Measurements from ENCODE around the gene KRTAP10-10. TPM values are rescaled to one million over a fixed set of nuclear protein-coding genes. Genes with fewer than 3 reads are reported as not detected.

KRTAP10-10 gene
- total RNA-seq, 1 experiment from 2014 or later = not detected

- no peaks in the 10 kb centered on the region for H3K27me3 ChIP-seq (ENCODE audit: control insufficient read depth, insufficient read depth, low read length)
- no peaks in the 10 kb centered on the region for H3K36me3 ChIP-seq (replicated peaks; ENCODE audit: control insufficient read depth, insufficient read depth, low read length)
- H3K4me3 ChIP-seq (ENCODE audit: insufficient read depth, low read depth, low read length) = no peak overlapping the region
- peak; percentile 57 for DNase-seq
Observed at GRCh38 chr21:44647222-44647552, 10.0 kb downstream of the KRTAP10-10 start.

- peak; percentile 61 for DNase-seq
- Histone ChIP-seq H3K36me3 (replicated peaks; ENCODE audit: control insufficient read depth, insufficient read depth, low read length) (no peaks in the 10 kb centered on the region), H3K27me3 (ENCODE audit: control insufficient read depth, insufficient read depth, low read length) (no peaks in the 10 kb centered on the region), H3K4me3 (ENCODE audit: insufficient read depth, low read depth, low read length) (no peak overlapping the region)
Observed at GRCh38 chr21:44648557-44649311, 11.6 kb downstream of the KRTAP10-10 start.

GRCh38 chr21:44649521-44650100, 12.5 kb downstream of the KRTAP10-10 start:
- DNase-seq = no peak
- no peaks in the 10 kb centered on the region for H3K36me3 ChIP-seq (replicated peaks; ENCODE audit: control insufficient read depth, insufficient read depth, low read length)
- no peaks in the 10 kb centered on the region for H3K27me3 ChIP-seq (ENCODE audit: control insufficient read depth, insufficient read depth, low read length)
- H3K4me3 ChIP-seq (ENCODE audit: insufficient read depth, low read depth, low read length) = no peak overlapping the region

- no peak for DNase-seq
- Histone ChIP-seq H3K4me3 (ENCODE audit: insufficient read depth, low read depth, low read length) (no peak overlapping the region), H3K36me3 (replicated peaks; ENCODE audit: control insufficient read depth, insufficient read depth, low read length) (no peaks in the 10 kb centered on the region), H3K27me3 (ENCODE audit: control insufficient read depth, insufficient read depth, low read length) (no peaks in the 10 kb centered on the region)
Observed at GRCh38 chr21:44650265-44650972, 13.3 kb downstream of the KRTAP10-10 start.

GRCh38 chr21:44650973-44651675, 14.0 kb downstream of the KRTAP10-10 start:
- Histone ChIP-seq H3K27me3 (ENCODE audit: control insufficient read depth, insufficient read depth, low read length) (no peaks in the 10 kb centered on the region), H3K4me3 (ENCODE audit: insufficient read depth, low read depth, low read length) (no peak overlapping the region), H3K36me3 (replicated peaks; ENCODE audit: control insufficient read depth, insufficient read depth, low read length) (no peaks in the 10 kb centered on the region)
- no peak for DNase-seq

GRCh38 chr21:44653123-44653522, 16.0 kb downstream of the KRTAP10-10 start:
- Histone ChIP-seq H3K27me3 (ENCODE audit: control insufficient read depth, insufficient read depth, low read length) (no peaks in the 10 kb centered on the region), H3K36me3 (replicated peaks; ENCODE audit: control insufficient read depth, insufficient read depth, low read length) (no peaks in the 10 kb centered on the region), H3K4me3 (ENCODE audit: insufficient read depth, low read depth, low read length) (no peak overlapping the region)
- DNase-seq = peak; percentile 76

- H3K27me3 ChIP-seq (ENCODE audit: control insufficient read depth, insufficient read depth, low read length) = no peaks in the 10 kb centered on the region
- no peak overlapping the region for H3K4me3 ChIP-seq (ENCODE audit: insufficient read depth, low read depth, low read length)
- no peaks in the 10 kb centered on the region for H3K36me3 ChIP-seq (replicated peaks; ENCODE audit: control insufficient read depth, insufficient read depth, low read length)
- DNase-seq = no peak
Observed at GRCh38 chr21:44653656-44654575, 16.8 kb downstream of the KRTAP10-10 start.

GRCh38 chr21:44654576-44655175, 17.5 kb downstream of the KRTAP10-10 start, which contains the start of gene KRTAP12-4:
Gene KRTAP12-4, minus strand, starts transcription at chr21:44654659. Its CDS starts 45 bp downstream, at chr21:44654614.
- no peak for DNase-seq
- Histone ChIP-seq H3K27me3 (ENCODE audit: control insufficient read depth, insufficient read depth, low read length) (no peaks in the 10 kb centered on the region), H3K4me3 (ENCODE audit: insufficient read depth, low read depth, low read length) (no peak within 1 kb of the TSS), H3K36me3 (replicated peaks; ENCODE audit: control insufficient read depth, insufficient read depth, low read length) (no peaks in the 10 kb centered on the region)

- Histone ChIP-seq H3K4me3 (ENCODE audit: insufficient read depth, low read depth, low read length) (no peak overlapping the region), H3K36me3 (replicated peaks; ENCODE audit: control insufficient read depth, insufficient read depth, low read length) (no peaks in the 10 kb centered on the region), H3K27me3 (ENCODE audit: control insufficient read depth, insufficient read depth, low read length) (no peaks in the 10 kb centered on the region)
- no peak for DNase-seq
Observed at GRCh38 chr21:44656868-44657267, 19.7 kb downstream of the KRTAP10-10 start.

- H3K4me3 ChIP-seq (ENCODE audit: insufficient read depth, low read depth, low read length) = no peak within 1 kb of the TSS
- no peaks in the 10 kb centered on the region for H3K36me3 ChIP-seq (replicated peaks; ENCODE audit: control insufficient read depth, insufficient read depth, low read length)
- DNase-seq = no peak
- H3K27me3 ChIP-seq (ENCODE audit: control insufficient read depth, insufficient read depth, low read length) = no peaks in the 10 kb centered on the region
Observed at GRCh38 chr21:44657635-44658540, 20.7 kb downstream of the KRTAP10-10 start, which contains the start of gene KRTAP12-3. Gene KRTAP12-3, plus strand, starts transcription at chr21:44657932. Its CDS starts 48 bp downstream, at chr21:44657980.

- no peaks in the 10 kb centered on the region for H3K27me3 ChIP-seq (ENCODE audit: control insufficient read depth, insufficient read depth, low read length)
- H3K36me3 ChIP-seq (replicated peaks; ENCODE audit: control insufficient read depth, insufficient read depth, low read length) = no peaks in the 10 kb centered on the region
- no peak overlapping the region for H3K4me3 ChIP-seq (ENCODE audit: insufficient read depth, low read depth, low read length)
- no peak for DNase-seq
Observed at GRCh38 chr21:44658541-44658910, 21.4 kb downstream of the KRTAP10-10 start.

GRCh38 chr21:44658913-44659595, 21.9 kb downstream of the KRTAP10-10 start:
- Histone ChIP-seq H3K36me3 (replicated peaks; ENCODE audit: control insufficient read depth, insufficient read depth, low read length) (no peaks in the 10 kb centered on the region), H3K4me3 (ENCODE audit: insufficient read depth, low read depth, low read length) (no peak overlapping the region), H3K27me3 (ENCODE audit: control insufficient read depth, insufficient read depth, low read length) (no peaks in the 10 kb centered on the region)
- DNase-seq = peak; percentile 46
